Loucy (cell line): ENCODE measurements around the gene AP3S1.

Experiments used
- EZH2phosphoT487 ChIP-seq: fragments of 200-600 bp; IDR thresholded peaks from 2 replicates; pipeline ENCODE4 v1.6.1; 2018; ENCODE audit warnings: antibody characterized with exemption, mild to moderate bottlenecking, moderate library complexity, borderline replicate concordance
- TF ChIP-seq, protein P1 (sequence below): fragments of 200-600 bp; sonication (generic); conservative IDR thresholded peaks from 2 replicates; pipeline ENCODE4 v1.5.1; 2014; ENCODE audit warnings: mild to moderate bottlenecking, antibody characterized with exemption, low read length

DNA sequence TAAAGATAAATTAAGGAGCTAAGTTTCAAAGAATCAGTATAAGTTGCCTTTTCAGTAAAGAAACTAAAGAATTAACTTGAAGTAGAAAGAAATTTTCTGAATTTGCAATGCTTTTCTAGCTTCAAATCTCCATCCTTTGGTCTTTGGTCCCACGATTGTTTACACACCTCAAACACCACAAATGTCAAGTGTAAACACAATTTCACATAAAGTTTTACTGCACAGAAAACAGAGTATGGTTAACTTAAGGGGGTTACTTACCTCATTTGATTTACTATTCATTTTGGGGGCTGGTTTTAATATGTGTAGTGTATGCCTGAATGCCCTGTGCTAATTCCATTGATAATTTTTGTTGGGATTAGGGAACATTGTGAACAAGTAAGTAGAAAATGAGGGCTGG, 29.4 kb upstream of the AP3S1 start:
- TF ChIP-seq, protein P1, sequence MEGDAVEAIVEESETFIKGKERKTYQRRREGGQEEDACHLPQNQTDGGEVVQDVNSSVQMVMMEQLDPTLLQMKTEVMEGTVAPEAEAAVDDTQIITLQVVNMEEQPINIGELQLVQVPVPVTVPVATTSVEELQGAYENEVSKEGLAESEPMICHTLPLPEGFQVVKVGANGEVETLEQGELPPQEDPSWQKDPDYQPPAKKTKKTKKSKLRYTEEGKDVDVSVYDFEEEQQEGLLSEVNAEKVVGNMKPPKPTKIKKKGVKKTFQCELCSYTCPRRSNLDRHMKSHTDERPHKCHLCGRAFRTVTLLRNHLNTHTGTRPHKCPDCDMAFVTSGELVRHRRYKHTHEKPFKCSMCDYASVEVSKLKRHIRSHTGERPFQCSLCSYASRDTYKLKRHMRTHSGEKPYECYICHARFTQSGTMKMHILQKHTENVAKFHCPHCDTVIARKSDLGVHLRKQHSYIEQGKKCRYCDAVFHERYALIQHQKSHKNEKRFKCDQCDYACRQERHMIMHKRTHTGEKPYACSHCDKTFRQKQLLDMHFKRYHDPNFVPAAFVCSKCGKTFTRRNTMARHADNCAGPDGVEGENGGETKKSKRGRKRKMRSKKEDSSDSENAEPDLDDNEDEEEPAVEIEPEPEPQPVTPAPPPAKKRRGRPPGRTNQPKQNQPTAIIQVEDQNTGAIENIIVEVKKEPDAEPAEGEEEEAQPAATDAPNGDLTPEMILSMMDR, result no peak
- no peak for TF ChIP-seq EZH2phosphoT487
